WTC11 (cell line): Measurements from ENCODE around the gene RPN1. TPM values are rescaled to one million over a fixed set of nuclear protein-coding genes. Genes with fewer than 3 reads are reported as not detected.

ENCODE experiments used
- ATAC-seq: fragments of 200-7000 bp; cut with Tn5 transposase; 2 replicates; pipeline ENCODE4 v1.10.0; 2021; ENCODE audit warnings: mild to moderate bottlenecking, moderate library complexity
- CTCF ChIA-PET: fragments of 300-600 bp; sonication (Branson Sonifier 250); formaldehyde crosslinking; loops from one replicate; lab custom pipeline; 2021; ENCODE audit warnings: antibody characterized with exemption; lab: Charles Lee
- POLR2A ChIA-PET: fragments of 350-600 bp; sonication (Branson Sonifier 250); formaldehyde crosslinking; loops from one replicate; lab custom pipeline; 2021; ENCODE audit warnings: antibody characterized with exemption; lab: Charles Lee
- DNase-seq: peaks from one replicate; pipeline ENCODE4 v3.0.0; 2021; ENCODE audit warnings: low spot score
- H3K27ac Mint-ChIP-seq: 2 replicates; pipeline ENCODE4 v1.8.0; 2021; ENCODE audit warnings: mixed read lengths
- H3K27me3 Mint-ChIP-seq: 2 replicates; pipeline ENCODE4 v1.8.0; 2021; ENCODE audit warnings: low read depth, mild to moderate bottlenecking, moderate library complexity, mixed read lengths
- H3K36me3 Mint-ChIP-seq: 2 replicates; pipeline ENCODE4 v1.8.0; 2021; ENCODE audit warnings: mixed read lengths
- H3K4me1 Mint-ChIP-seq: 2 replicates; pipeline ENCODE4 v1.8.0; 2022; ENCODE audit warnings: mixed read lengths
- H3K4me3 Mint-ChIP-seq: 2 replicates; pipeline ENCODE4 v1.8.0; 2021; ENCODE audit warnings: mild to moderate bottlenecking, moderate library complexity, mixed read lengths
- H3K9me3 Mint-ChIP-seq: 2 replicates; pipeline ENCODE4 v1.8.0; 2021; ENCODE audit warnings: mixed read lengths
- AR ChIP-seq: fragments of 250-450 bp; sonication (Bioruptor Pico); IDR thresholded peaks from 2 replicates; pipeline ENCODE4 v1.9.0; 2021; ENCODE audit warnings: mild to moderate bottlenecking
- EMX1 ChIP-seq: fragments of 250-450 bp; sonication (Bioruptor Pico); IDR thresholded peaks from 2 replicates; pipeline ENCODE4 v1.8.0; 2021; ENCODE audit warnings: mild to moderate bottlenecking
- HMGA2 ChIP-seq: fragments of 250-450 bp; sonication (Bioruptor Pico); IDR thresholded peaks from 2 replicates; pipeline ENCODE4 v1.4.0; 2021; ENCODE audit warnings: mild to moderate bottlenecking, moderate library complexity
- NFE2L1 ChIP-seq: sonication (generic); formaldehyde crosslinking; IDR thresholded peaks from 2 replicates; pipeline ENCODE4 v1.8.1; 2023; ENCODE audit warnings: missing genetic modification reagents
- NR1H2 ChIP-seq: sonication (generic); formaldehyde crosslinking; IDR thresholded peaks from 2 replicates; pipeline ENCODE4 v1.9.0; 2021; ENCODE audit warnings: mild to moderate bottlenecking, moderate library complexity, missing genetic modification reagents
- RELA ChIP-seq: sonication (generic); formaldehyde crosslinking; IDR thresholded peaks from 2 replicates; pipeline ENCODE4 v1.8.1; 2022; ENCODE audit warnings: missing genetic modification reagents, mild to moderate bottlenecking, borderline replicate concordance
- SMAD3 ChIP-seq: sonication (generic); formaldehyde crosslinking; IDR thresholded peaks from 2 replicates; pipeline ENCODE4 v1.8.0; 2022; ENCODE audit warnings: missing genetic modification reagents, mild to moderate bottlenecking, borderline replicate concordance
- SMAD4 ChIP-seq: sonication (generic); formaldehyde crosslinking; IDR thresholded peaks from 2 replicates; pipeline ENCODE4 v1.8.0; 2022; ENCODE audit warnings: mild to moderate bottlenecking, missing genetic modification reagents
- ZNF121 ChIP-seq: sonication (generic); formaldehyde crosslinking; IDR thresholded peaks from 2 replicates; pipeline ENCODE4 v1.8.0; 2023; ENCODE audit warnings: missing genetic modification reagents
- ZNF232 ChIP-seq: sonication (generic); formaldehyde crosslinking; IDR thresholded peaks from 2 replicates; pipeline ENCODE4 v1.8.0; 2022; ENCODE audit warnings: mild to moderate bottlenecking, missing genetic modification reagents
- ZNF423 ChIP-seq: fragments of 250-450 bp; sonication (Bioruptor Pico); IDR thresholded peaks from 2 replicates; pipeline ENCODE4 v2.1.2; 2022; ENCODE audit warnings: mild to moderate bottlenecking, moderate library complexity
- ZSCAN18 ChIP-seq: fragments of 250-450 bp; sonication (Bioruptor Pico); IDR thresholded peaks from 2 replicates; pipeline ENCODE4 v2.1.2; 2022; ENCODE audit warnings: mild to moderate bottlenecking, moderate library complexity
- total RNA-seq: library from RNA; stranded (reverse); gene quantifications from 3 replicates; pipeline ENCODE4 v1.2.3, GENCODE V29; 2021
- TF ChIP-seq, protein P1 (sequence below): sonication (generic); formaldehyde crosslinking; IDR thresholded peaks from 2 replicates; pipeline ENCODE4 v1.8.0; 2022; ENCODE audit warnings: mild to moderate bottlenecking, missing genetic modification reagents
- TF ChIP-seq, protein P2 (sequence below): sonication (generic); formaldehyde crosslinking; IDR thresholded peaks from 2 replicates; pipeline ENCODE4 v1.8.1; 2023; ENCODE audit warnings: mild to moderate bottlenecking, moderate library complexity, missing genetic modification reagents
- TF ChIP-seq, protein P3 (sequence below): fragments of 250-450 bp; sonication (Bioruptor Pico); IDR thresholded peaks from 2 replicates; pipeline ENCODE4 v1.9.0; 2021; ENCODE audit warnings: mild to moderate bottlenecking, borderline replicate concordance
- TF ChIP-seq, protein P4 (sequence below): sonication (generic); formaldehyde crosslinking; IDR thresholded peaks from 2 replicates; pipeline ENCODE4 v1.8.1; 2023; ENCODE audit warnings: mild to moderate bottlenecking, missing genetic modification reagents, moderate library complexity
- TF ChIP-seq, protein P5 (sequence below): sonication (generic); formaldehyde crosslinking; IDR thresholded peaks from 2 replicates; pipeline ENCODE4 v1.8.1; 2023; ENCODE audit warnings: mild to moderate bottlenecking, missing genetic modification reagents
- TF ChIP-seq, protein P6 (sequence below): sonication (generic); formaldehyde crosslinking; conservative IDR thresholded peaks from 2 replicates; pipeline ENCODE4 v1.8.1; 2023; ENCODE audit warnings: mild to moderate bottlenecking, low read depth, missing genetic modification reagents, moderate library complexity

RPN1 gene
- total RNA-seq, 1 experiment from 2014 or later: 160 TPM

- TF ChIP-seq ZSCAN18 (CRISPR knock-in tag) (no peak), EMX1 (no peak), RELA (CRISPR knock-in tag) (no peak)
- TF ChIP-seq, protein P1, sequence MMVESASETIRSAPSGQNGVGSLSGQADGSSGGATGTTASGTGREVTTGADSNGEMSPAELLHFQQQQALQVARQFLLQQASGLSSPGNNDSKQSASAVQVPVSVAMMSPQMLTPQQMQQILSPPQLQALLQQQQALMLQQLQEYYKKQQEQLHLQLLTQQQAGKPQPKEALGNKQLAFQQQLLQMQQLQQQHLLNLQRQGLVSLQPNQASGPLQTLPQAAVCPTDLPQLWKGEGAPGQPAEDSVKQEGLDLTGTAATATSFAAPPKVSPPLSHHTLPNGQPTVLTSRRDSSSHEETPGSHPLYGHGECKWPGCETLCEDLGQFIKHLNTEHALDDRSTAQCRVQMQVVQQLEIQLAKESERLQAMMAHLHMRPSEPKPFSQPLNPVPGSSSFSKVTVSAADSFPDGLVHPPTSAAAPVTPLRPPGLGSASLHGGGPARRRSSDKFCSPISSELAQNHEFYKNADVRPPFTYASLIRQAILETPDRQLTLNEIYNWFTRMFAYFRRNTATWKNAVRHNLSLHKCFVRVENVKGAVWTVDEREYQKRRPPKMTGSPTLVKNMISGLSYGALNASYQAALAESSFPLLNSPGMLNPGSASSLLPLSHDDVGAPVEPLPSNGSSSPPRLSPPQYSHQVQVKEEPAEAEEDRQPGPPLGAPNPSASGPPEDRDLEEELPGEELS (CRISPR knock-in tag): no peak
These were observed 46.7 kb upstream of the RPN1 start (continued) for GRCh38 chr3:128697341-128697740.

DNA sequence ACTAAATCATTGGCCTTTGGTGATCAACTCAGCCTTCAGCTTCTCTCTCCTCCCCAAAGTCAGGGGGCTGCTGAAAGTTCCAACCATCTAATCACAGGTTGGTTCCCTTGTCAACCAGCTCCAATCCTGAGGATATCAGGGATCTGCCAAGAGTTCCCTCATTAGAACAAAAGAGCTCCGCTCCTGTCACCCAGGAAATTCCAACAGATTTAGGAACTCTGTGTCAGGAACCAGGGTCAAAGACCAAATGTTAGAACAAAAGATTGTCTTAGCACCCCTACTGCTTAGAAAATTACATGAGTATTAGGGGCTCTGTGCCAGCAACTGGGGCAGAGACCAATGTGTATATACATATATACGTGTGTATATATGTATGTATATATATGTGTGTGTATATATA, 43.1 kb upstream of the RPN1 start:
- ChIA-PET POLR2A (interaction anchor here (1.5 kb wide), 1 partner anchor 13 kb away, joined by 4 read pairs; no protein-coding TSS in a partner anchor), CTCF (interaction anchor here (1.5 to 5.9 kb wide), 2 partner anchors 13 to 52 kb away, joined by 4 to 29 read pairs; no protein-coding TSS in a partner anchor)
- Mint-ChIP-seq H3K27me3 (peaks cover 7% of the 10 kb centered on the region), H3K36me3 (no peaks in the 10 kb centered on the region), H3K4me3 (no peak overlapping the region), H3K9me3 (no peaks in the 10 kb centered on the region), H3K27ac (no peak overlapping the region), H3K4me1 (no peaks in the 10 kb centered on the region)
- TF ChIP-seq NFE2L1 (CRISPR knock-in tag): no peak
- TF ChIP-seq, protein P2, sequence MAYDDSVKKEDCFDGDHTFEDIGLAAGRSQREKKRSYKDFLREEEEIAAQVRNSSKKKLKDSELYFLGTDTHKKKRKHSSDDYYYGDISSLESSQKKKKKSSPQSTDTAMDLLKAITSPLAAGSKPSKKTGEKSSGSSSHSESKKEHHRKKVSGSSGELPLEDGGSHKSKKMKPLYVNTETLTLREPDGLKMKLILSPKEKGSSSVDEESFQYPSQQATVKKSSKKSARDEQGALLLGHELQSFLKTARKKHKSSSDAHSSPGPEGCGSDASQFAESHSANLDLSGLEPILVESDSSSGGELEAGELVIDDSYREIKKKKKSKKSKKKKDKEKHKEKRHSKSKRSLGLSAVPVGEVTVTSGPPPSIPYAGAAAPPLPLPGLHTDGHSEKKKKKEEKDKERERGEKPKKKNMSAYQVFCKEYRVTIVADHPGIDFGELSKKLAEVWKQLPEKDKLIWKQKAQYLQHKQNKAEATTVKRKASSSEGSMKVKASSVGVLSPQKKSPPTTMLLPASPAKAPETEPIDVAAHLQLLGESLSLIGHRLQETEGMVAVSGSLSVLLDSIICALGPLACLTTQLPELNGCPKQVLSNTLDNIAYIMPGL (CRISPR knock-in tag): no peak
- TF ChIP-seq, protein P3, sequence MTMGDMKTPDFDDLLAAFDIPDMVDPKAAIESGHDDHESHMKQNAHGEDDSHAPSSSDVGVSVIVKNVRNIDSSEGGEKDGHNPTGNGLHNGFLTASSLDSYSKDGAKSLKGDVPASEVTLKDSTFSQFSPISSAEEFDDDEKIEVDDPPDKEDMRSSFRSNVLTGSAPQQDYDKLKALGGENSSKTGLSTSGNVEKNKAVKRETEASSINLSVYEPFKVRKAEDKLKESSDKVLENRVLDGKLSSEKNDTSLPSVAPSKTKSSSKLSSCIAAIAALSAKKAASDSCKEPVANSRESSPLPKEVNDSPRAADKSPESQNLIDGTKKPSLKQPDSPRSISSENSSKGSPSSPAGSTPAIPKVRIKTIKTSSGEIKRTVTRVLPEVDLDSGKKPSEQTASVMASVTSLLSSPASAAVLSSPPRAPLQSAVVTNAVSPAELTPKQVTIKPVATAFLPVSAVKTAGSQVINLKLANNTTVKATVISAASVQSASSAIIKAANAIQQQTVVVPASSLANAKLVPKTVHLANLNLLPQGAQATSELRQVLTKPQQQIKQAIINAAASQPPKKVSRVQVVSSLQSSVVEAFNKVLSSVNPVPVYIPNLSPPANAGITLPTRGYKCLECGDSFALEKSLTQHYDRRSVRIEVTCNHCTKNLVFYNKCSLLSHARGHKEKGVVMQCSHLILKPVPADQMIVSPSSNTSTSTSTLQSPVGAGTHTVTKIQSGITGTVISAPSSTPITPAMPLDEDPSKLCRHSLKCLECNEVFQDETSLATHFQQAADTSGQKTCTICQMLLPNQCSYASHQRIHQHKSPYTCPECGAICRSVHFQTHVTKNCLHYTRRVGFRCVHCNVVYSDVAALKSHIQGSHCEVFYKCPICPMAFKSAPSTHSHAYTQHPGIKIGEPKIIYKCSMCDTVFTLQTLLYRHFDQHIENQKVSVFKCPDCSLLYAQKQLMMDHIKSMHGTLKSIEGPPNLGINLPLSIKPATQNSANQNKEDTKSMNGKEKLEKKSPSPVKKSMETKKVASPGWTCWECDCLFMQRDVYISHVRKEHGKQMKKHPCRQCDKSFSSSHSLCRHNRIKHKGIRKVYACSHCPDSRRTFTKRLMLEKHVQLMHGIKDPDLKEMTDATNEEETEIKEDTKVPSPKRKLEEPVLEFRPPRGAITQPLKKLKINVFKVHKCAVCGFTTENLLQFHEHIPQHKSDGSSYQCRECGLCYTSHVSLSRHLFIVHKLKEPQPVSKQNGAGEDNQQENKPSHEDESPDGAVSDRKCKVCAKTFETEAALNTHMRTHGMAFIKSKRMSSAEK: no peak
- TF ChIP-seq ZNF232: no peak
- TF ChIP-seq, protein P4, sequence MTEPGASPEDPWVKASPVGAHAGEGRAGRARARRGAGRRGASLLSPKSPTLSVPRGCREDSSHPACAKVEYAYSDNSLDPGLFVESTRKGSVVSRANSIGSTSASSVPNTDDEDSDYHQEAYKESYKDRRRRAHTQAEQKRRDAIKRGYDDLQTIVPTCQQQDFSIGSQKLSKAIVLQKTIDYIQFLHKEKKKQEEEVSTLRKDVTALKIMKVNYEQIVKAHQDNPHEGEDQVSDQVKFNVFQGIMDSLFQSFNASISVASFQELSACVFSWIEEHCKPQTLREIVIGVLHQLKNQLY (CRISPR knock-in tag): no peak
- TF ChIP-seq EMX1: no peak
- TF ChIP-seq, protein P5, sequence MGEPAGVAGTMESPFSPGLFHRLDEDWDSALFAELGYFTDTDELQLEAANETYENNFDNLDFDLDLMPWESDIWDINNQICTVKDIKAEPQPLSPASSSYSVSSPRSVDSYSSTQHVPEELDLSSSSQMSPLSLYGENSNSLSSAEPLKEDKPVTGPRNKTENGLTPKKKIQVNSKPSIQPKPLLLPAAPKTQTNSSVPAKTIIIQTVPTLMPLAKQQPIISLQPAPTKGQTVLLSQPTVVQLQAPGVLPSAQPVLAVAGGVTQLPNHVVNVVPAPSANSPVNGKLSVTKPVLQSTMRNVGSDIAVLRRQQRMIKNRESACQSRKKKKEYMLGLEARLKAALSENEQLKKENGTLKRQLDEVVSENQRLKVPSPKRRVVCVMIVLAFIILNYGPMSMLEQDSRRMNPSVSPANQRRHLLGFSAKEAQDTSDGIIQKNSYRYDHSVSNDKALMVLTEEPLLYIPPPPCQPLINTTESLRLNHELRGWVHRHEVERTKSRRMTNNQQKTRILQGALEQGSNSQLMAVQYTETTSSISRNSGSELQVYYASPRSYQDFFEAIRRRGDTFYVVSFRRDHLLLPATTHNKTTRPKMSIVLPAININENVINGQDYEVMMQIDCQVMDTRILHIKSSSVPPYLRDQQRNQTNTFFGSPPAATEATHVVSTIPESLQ (CRISPR knock-in tag): no peak
- no peak for TF ChIP-seq SMAD3 (CRISPR knock-in tag)
- TF ChIP-seq ZNF121 (CRISPR knock-in tag): no peak
- TF ChIP-seq AR (CRISPR knock-in tag): no peak
- no peak for TF ChIP-seq NR1H2 (CRISPR knock-in tag)
- no peak for TF ChIP-seq SMAD4
- TF ChIP-seq, protein P6, sequence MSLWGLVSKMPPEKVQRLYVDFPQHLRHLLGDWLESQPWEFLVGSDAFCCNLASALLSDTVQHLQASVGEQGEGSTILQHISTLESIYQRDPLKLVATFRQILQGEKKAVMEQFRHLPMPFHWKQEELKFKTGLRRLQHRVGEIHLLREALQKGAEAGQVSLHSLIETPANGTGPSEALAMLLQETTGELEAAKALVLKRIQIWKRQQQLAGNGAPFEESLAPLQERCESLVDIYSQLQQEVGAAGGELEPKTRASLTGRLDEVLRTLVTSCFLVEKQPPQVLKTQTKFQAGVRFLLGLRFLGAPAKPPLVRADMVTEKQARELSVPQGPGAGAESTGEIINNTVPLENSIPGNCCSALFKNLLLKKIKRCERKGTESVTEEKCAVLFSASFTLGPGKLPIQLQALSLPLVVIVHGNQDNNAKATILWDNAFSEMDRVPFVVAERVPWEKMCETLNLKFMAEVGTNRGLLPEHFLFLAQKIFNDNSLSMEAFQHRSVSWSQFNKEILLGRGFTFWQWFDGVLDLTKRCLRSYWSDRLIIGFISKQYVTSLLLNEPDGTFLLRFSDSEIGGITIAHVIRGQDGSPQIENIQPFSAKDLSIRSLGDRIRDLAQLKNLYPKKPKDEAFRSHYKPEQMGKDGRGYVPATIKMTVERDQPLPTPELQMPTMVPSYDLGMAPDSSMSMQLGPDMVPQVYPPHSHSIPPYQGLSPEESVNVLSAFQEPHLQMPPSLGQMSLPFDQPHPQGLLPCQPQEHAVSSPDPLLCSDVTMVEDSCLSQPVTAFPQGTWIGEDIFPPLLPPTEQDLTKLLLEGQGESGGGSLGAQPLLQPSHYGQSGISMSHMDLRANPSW (CRISPR knock-in tag): no peak
- no peak for TF ChIP-seq ZNF423 (CRISPR knock-in tag)
- TF ChIP-seq HMGA2 (CRISPR knock-in tag): no peak
- ATAC-seq (no peak), DNase-seq (no peak)
